Mucosa of rectum (tissue), 2 donors: Measurements from ENCODE around the gene ACP5.
"Not testable (repeated sequence)": the region's sequence is repeated elsewhere in the genome, so short reads cannot be mapped to it uniquely, and the experiment has no call there.

ENCODE experiments used
- H3K27ac ChIP-seq, 2 donors: one replicate each; pipeline ENCODE4 v1.7.0; 2013; ENCODE audit warnings: inconsistent platforms in 2 of 2, low read depth in 2 of 2, low read length in 2 of 2
- H3K27me3 ChIP-seq, 2 donors: one replicate each; pipeline ENCODE4 v1.7.0; 2013; ENCODE audit warnings: low read length in 2 of 2; ENCODE audit not compliant: control insufficient read depth in 2 of 2, insufficient read depth in 2 of 2
- H3K36me3 ChIP-seq, 2 donors: one replicate each; pipeline ENCODE4 v1.7.0; 2013; ENCODE audit warnings: low read length in 2 of 2; ENCODE audit not compliant: control insufficient read depth in 2 of 2, insufficient read depth in 2 of 2
- H3K4me1 ChIP-seq, 2 donors: one replicate each; pipeline ENCODE4 v1.7.0; 2013; ENCODE audit warnings: low read length in 2 of 2, mild to moderate bottlenecking in 1 of 2; ENCODE audit not compliant: control insufficient read depth in 2 of 2, insufficient read depth in 2 of 2
- H3K4me3 ChIP-seq, 2 donors: one replicate each; pipeline ENCODE4 v1.7.0; 2013; ENCODE audit warnings: low read length in 2 of 2
- H3K9ac ChIP-seq, 2 donors: one replicate each; pipeline ENCODE4 v1.7.0; 2013; ENCODE audit warnings: low read length in 2 of 2, low read depth in 1 of 2, mild to moderate bottlenecking in 1 of 2
- H3K9me3 ChIP-seq, 2 donors: one replicate each; pipeline ENCODE4 v1.7.0; 2013; ENCODE audit warnings: low read length in 2 of 2; ENCODE audit not compliant: control insufficient read depth in 2 of 2
- donor health status: healthy.
- donor health status: Normal muscosa, but diverticular disease.

The ACP5 gene

GRCh38 chr19:11599704-11600103 lies 22.3 kb upstream of the ACP5 start:
- not testable (repeated sequence) for H3K9me3 ChIP-seq, H3K9ac ChIP-seq, H3K4me1 ChIP-seq, H3K36me3 ChIP-seq, H3K27me3 ChIP-seq, H3K4me3 ChIP-seq, H3K27ac ChIP-seq

- no peaks in the 10 kb centered on the region for H3K27me3 ChIP-seq
- peaks cover 0 to 7% of the 10 kb centered on the region in 2 donors for H3K4me1 ChIP-seq
- no peak overlapping the region for H3K9ac ChIP-seq
- no peaks in the 10 kb centered on the region for H3K36me3 ChIP-seq
- H3K9me3 ChIP-seq = no peaks in the 10 kb centered on the region
- no peak overlapping the region for H3K27ac ChIP-seq
- H3K4me3 ChIP-seq = no peak overlapping the region
These were observed 21.3 kb upstream of the ACP5 start for GRCh38 chr19:11598746-11599145.

GRCh38 chr19:11598103-11598483 lies 20.6 kb upstream of the ACP5 start:
- Histone ChIP-seq H3K9ac (peak overlapping the region; percentile 95 to 96), H3K27ac (peak overlapping the region in 1 of 2 donors; percentile 94), H3K4me1 (peaks cover 0 to 7% of the 10 kb centered on the region in 2 donors)

GRCh38 chr19:11597202-11598102 lies 20.0 kb upstream of the ACP5 start, which contains the start of gene ZNF627:
Gene ZNF627, plus strand, starts transcription at chr19:11597483. Its CDS starts 145 bp downstream, at chr19:11597628.
- Histone ChIP-seq H3K9ac (peak within 1 kb of the TSS; percentile 95 to 96), H3K4me1 (peaks cover 0 to 7% of the 10 kb centered on the region in 2 donors), H3K27me3 (no peaks in the 10 kb centered on the region), H3K4me3 (peak within 1 kb of the TSS; percentile 86 to 92), H3K9me3 (no peaks in the 10 kb centered on the region), H3K36me3 (no peaks in the 10 kb centered on the region), H3K27ac (peak within 1 kb of the TSS; percentile 93 to 94)

More at GRCh38 chr19:11598103-11598483, 20.6 kb upstream of the ACP5 start:
- no peaks in the 10 kb centered on the region for H3K27me3 ChIP-seq
- H3K4me3 ChIP-seq = peak overlapping the region; percentile 86 to 92
- no peaks in the 10 kb centered on the region for H3K36me3 ChIP-seq
- H3K9me3 ChIP-seq = no peaks in the 10 kb centered on the region

- H3K9ac ChIP-seq = no peak overlapping the region
- H3K27me3 ChIP-seq = no peaks in the 10 kb centered on the region
- H3K4me1 ChIP-seq = peaks cover 0 to 7% of the 10 kb centered on the region in 2 donors
- no peaks in the 10 kb centered on the region for H3K36me3 ChIP-seq
- no peaks in the 10 kb centered on the region for H3K9me3 ChIP-seq
- no peak overlapping the region for H3K27ac ChIP-seq
- H3K4me3 ChIP-seq = no peak overlapping the region
These were observed 18.7 kb upstream of the ACP5 start for GRCh38 chr19:11596156-11596555.

- H3K9ac ChIP-seq = no peak overlapping the region
- no peaks in the 10 kb centered on the region for H3K36me3 ChIP-seq
- H3K9me3 ChIP-seq = no peaks in the 10 kb centered on the region
- no peak overlapping the region for H3K27ac ChIP-seq
- no peaks in the 10 kb centered on the region for H3K27me3 ChIP-seq
- no peak overlapping the region for H3K4me3 ChIP-seq
- peaks cover 0 to 7% of the 10 kb centered on the region in 2 donors for H3K4me1 ChIP-seq
These were observed 16.6 kb upstream of the ACP5 start for GRCh38 chr19:11594084-11594483.

- H3K9me3 ChIP-seq = no peaks in the 10 kb centered on the region
- H3K27me3 ChIP-seq = no peaks in the 10 kb centered on the region
- no peak overlapping the region for H3K27ac ChIP-seq
- H3K9ac ChIP-seq = no peak overlapping the region
- H3K4me3 ChIP-seq = peak overlapping the region in 1 of 2 donors; percentile 44
- H3K36me3 ChIP-seq = no peaks in the 10 kb centered on the region
- peaks cover 0 to 3% of the 10 kb centered on the region in 2 donors for H3K4me1 ChIP-seq
These were observed 10.7 kb upstream of the ACP5 start for GRCh38 chr19:11587975-11588631.

- H3K9ac ChIP-seq = no peak overlapping the region
- no peaks in the 10 kb centered on the region for H3K27me3 ChIP-seq
- no peak overlapping the region for H3K27ac ChIP-seq
- no peaks in the 10 kb centered on the region for H3K36me3 ChIP-seq
- peak overlapping the region in 1 of 2 donors; percentile 44 for H3K4me3 ChIP-seq
- H3K9me3 ChIP-seq = no peaks in the 10 kb centered on the region
- peaks cover 0 to 3% of the 10 kb centered on the region in 2 donors for H3K4me1 ChIP-seq
These were observed 10.0 kb upstream of the ACP5 start for GRCh38 chr19:11587302-11587974.

- Histone ChIP-seq H3K27ac (no peak overlapping the region), H3K36me3 (no peaks in the 10 kb centered on the region), H3K4me3 (no peak overlapping the region), H3K9ac (no peak overlapping the region), H3K9me3 (no peaks in the 10 kb centered on the region), H3K27me3 (no peaks in the 10 kb centered on the region), H3K4me1 (peaks cover 0 to 3% of the 10 kb centered on the region in 2 donors)
These were observed 8.9 kb upstream of the ACP5 start for GRCh38 chr19:11586331-11586730.

GRCh38 chr19:11581740-11582139 lies 4.3 kb upstream of the ACP5 start:
- Histone ChIP-seq H3K36me3 (no peaks in the 10 kb centered on the region), H3K4me1 (peaks cover 9 to 10% of the 10 kb centered on the region in 2 donors), H3K9ac (no peak overlapping the region), H3K27ac (peak overlapping the region; percentile 27 to 70), H3K27me3 (no peaks in the 10 kb centered on the region), H3K9me3 (no peaks in the 10 kb centered on the region), H3K4me3 (peak overlapping the region in 1 of 2 donors; percentile 37)
